C4-2B (cell line): ENCODE data around the gene ETNK2.
"Not testable (repeated sequence)": the region's sequence is repeated elsewhere in the genome, so short reads cannot be mapped to it uniquely, and the experiment has no call there.

Source experiments
- ZFX ChIP-seq: fragments of 450-650 bp; IDR thresholded peaks from 2 replicates; pipeline ENCODE4 v1.6.1; 2017
- TF ChIP-seq, protein P1 (sequence below): fragments of 450-650 bp; conservative IDR thresholded peaks from 2 replicates; pipeline ENCODE4 v1.5.1; 2017; ENCODE audit warnings: mild to moderate bottlenecking

- TF ChIP-seq, protein P1, sequence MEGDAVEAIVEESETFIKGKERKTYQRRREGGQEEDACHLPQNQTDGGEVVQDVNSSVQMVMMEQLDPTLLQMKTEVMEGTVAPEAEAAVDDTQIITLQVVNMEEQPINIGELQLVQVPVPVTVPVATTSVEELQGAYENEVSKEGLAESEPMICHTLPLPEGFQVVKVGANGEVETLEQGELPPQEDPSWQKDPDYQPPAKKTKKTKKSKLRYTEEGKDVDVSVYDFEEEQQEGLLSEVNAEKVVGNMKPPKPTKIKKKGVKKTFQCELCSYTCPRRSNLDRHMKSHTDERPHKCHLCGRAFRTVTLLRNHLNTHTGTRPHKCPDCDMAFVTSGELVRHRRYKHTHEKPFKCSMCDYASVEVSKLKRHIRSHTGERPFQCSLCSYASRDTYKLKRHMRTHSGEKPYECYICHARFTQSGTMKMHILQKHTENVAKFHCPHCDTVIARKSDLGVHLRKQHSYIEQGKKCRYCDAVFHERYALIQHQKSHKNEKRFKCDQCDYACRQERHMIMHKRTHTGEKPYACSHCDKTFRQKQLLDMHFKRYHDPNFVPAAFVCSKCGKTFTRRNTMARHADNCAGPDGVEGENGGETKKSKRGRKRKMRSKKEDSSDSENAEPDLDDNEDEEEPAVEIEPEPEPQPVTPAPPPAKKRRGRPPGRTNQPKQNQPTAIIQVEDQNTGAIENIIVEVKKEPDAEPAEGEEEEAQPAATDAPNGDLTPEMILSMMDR, result not testable (repeated sequence)
- not testable (repeated sequence) for TF ChIP-seq ZFX
Observed at GRCh38 chr1:204090132-204090531, 61.7 kb downstream of the ETNK2 start.
